Measurements from ENCODE around the gene LRP1B.
"Not testable (repeated sequence)": the region's sequence is repeated elsewhere in the genome, so short reads cannot be mapped to it uniquely, and the experiment has no call there.

Gene LRP1B

DNA sequence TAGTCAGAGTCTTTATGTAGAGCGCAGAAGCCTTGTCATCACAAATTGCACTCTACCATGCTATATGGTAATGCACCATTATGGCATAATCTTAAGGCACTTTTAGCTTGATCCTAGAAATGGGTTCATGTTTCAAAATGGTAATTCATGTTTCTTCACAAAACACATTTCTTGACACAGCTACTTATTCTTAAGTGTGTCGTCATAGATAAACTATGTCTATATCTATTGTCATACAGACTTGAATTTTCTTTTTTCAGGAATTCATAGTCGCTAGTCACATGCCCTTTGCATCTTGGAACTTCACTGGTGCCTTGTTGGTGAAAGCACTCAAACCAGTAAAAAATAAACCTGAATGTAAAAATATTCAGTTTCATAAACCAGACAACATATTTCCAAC, 1578.2 kb downstream of the LRP1B start:
- no peak for DNase-seq (ENCODE audit: low read depth in 2 of 2)

DNA sequence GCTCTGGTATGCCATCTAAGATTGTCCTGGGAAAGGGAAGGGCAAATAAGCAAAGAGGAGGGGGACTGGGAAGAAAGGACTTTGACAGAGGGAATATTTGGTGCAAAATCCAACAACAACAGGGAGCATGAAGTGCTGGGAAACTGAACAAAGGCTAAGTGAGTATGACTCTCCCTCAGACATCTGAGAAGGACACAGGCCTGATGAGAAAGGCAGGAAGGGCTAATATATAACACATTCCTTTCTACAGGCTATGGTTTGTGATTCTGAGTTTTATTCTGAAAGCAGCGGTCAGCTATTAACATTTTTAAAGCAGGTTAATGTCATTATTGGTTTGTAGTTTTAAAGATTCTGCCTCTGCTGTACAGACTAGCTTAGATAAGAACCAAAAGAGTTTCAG, 1579.5 kb downstream of the LRP1B start:
- DNase-seq (ENCODE audit: low read depth in 2 of 2) = no peak

DNA sequence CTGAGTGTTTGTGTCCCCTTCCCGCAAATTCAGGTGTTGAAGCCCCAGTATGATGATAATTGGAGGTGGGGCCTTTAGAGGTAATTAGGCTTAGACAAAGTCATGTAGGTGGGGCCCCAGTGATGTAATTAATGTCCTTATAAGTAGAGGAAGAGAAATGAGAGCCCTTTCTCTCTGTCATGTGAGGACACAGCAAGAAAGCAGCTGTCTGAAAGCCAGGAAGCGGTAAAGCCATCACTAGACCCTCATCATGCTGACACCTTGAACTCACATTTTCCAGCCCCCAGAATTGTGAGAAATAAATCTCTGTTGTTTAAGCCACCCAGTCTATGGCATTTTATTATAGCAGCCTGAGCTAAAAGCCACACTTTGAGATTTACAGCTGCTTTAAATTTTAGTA, 1580.0 kb downstream of the LRP1B start:
- DNase-seq (ENCODE audit: low read depth in 2 of 2) = no peak

DNA sequence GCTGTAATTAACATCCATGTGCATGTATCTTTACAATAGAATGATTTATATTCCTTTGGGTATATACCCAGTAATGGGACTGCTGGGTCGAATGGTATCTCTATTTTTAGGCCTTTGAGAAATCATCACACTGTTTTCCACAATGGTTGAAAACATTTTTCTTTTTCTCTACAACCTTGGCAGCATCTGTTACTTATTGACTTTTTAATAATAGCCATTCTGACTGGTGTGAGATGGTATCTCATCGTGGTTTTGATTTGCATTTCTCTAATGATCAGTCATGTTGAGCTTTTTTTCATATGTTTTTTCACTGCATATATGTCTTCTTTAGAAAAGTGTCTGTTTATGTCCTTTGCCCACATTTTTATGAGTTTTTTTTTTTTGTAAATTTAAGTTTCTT, 1586.0 kb downstream of the LRP1B start:
- not testable (repeated sequence) for DNase-seq (ENCODE audit: low read depth in 2 of 2)

DNA sequence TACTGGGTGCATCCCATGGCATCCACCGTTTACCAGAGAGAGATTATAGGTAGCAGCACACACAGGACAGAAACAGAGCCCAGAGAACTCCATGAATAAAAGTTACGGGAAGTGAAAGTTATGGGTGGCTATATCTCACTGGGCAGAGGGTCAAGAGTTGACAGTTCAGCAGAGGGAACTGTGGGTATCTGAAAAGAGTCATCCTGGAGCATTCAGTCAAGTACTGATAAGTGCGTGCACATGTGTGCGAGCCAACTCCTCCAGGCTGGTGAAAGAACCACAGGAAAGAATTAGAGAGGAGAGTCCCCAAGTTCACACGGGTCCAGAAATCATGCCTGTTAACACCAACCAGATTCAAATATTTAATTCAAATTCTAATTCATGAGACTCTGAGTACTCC, 1588.2 kb downstream of the LRP1B start:
- DNase-seq (ENCODE audit: low read depth in 2 of 2) = no peak

DNA sequence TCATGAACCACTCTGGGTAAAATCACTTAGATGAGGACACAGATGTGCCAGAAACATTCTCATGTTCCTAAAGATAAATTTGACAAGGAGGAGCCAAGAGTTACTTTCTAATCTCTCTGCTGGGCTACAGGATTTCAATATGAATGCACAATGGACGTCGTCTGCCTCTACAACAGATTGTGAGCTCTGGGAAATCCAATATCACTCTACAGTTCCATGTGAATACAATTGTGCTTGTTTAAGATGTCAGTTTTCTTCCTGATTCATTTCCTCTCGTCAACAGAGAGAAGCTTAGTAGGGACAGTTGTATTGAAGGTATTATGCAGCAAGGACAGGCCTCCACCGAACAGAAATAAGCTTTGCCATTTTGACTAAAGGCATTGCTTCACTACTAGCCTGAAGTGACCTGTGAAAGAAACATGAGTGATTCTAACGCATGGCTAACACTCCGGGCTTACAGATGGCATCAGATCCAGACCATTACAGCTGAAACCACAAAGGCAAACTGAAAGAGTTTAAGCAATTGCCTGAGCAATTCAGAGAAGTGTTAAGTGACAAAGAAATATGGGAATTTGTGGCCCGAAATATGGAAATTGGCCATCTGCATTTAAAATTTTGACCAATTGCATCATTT, 1591.5 kb downstream of the LRP1B start:
- DNase-seq (ENCODE audit: low read depth in 2 of 2) = no peak

DNA sequence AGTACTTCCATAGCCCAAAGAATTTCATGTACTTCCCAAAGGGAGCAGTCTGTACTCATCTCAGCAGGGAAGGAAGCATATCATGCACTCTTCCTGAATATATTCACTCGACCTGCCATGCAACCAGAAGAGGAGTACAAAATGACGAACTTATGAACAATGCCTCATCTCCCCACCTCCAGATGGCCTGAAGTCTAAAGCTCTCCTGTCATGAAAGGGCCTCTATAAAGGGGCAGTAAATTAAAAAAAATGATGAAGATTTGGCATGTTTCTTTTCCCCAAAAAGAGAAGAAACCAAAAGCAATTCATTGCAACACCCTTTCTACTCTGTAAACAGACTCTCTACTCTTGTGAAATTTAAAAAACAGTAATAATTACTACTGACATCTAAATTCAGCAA, 1601.1 kb downstream of the LRP1B start:
- DNase-seq (ENCODE audit: low read depth in 2 of 2) = no peak

DNA sequence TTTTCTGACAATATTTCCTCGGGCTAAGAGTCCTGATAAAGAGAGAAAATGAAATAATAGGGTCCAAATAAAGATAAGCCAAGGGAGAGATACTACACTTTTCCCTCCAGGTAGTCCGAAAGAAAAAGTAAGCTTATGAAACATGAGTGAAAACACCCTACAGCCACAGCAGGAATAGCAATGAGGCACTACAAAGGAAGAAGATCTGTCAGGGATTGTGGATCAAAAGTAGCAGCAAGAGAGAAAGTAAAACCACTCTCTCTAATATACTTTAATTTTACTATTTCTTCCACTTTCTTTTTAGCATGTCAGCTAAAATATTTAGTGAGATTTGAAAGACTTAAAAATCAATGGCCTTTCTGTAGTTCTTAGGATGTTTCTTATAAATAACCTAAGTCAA, 1601.8 kb downstream of the LRP1B start:
- DNase-seq (ENCODE audit: low read depth in 2 of 2) = no peak

DNA sequence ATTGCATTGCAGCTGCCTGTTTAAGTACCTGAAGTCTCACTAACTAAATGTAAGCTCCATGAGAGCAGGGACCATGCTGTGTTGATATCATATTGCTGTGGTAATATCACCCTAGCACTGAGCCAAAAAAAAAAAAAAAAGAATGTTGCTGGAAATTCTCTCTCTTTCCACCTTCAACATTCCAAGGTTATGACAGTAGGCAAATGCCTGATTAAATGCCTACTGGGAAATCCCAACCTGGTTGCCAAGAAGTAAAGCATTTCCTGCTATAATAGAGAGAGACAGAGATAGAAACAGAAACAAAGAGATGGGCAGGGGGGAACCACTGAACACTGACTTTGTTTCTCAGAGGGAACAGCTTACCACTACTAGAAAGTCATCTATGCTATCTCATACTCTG, 1604.2 kb downstream of the LRP1B start:
- DNase-seq (ENCODE audit: low read depth in 2 of 2) = no peak

DNA sequence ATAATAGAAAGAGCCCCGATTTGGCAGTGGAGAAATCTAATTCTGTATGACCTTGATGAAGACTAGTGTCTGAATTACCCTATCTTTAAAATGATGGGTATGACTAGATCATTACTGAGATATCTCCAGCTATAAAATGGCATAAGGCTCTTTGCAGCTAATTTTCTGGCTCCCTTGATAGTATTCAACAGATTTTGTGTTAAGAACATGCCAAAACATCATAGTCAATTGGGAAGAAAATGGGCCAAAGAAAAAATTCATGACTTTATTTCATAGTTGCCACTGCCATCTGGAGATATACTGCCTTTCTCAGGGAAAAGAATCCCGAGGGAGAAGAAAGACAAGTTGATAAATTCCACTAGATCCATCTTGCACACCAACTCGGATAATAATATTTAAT, 1618.7 kb downstream of the LRP1B start:
- DNase-seq (ENCODE audit: low read depth in 2 of 2) = no peak

DNA sequence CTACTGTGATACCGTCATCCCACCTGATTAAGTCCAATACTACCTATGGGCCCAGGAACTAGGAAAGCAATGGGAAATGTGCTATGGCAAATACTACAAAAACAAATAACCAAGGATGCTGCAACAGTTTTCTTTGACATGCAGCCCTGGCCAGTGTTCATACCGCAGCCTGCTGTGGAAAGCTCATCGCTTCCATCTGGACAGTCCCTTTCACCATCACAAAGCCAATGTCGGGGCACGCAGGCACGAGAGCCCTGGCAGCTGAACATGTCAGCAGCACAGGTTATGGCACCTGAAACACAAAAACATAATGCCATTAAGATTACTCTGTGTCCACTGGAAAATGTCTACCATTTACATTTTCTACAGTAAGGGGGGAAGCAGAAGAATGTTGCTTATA, 1621.1 kb downstream of the LRP1B start:
- no peak for DNase-seq (ENCODE audit: low read depth in 2 of 2)

DNA sequence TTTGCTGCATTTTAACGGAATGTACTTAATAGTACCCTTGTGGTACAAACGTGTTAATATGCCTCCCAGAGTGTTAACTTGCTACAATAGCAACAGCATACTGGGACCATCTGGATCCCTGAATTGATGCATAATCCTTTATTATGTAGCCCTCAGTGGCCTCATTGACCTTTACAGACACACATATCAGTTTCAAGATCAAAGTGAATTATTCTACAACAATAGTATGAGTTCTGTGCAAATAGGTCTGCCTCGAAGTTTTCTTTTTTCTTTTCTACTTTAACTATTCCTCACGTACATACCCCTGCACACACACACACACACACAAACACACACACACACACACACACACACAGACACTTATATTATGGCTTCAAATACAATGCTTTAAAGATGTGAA, 1622.1 kb downstream of the LRP1B start:
- DNase-seq (ENCODE audit: low read depth in 2 of 2) = no peak

DNA sequence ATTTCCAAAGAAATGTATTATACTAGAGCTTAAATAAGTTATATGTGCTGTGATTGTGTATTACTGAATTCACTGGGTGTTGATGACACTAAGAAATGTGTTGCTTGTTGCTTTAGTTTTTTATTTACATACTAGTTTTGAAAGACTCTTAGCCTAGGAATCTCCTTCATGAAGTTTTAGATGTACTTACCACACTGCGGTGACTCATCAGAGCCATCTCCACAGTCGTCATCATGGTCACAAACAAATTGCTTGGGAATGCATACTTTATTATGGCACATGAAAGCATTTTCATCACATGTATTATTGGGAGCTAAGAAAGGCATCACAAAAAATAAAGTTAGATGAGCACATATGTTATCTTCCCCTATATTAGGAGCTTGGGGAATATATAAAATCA, 1624.2 kb downstream of the LRP1B start:
- no peak for DNase-seq (ENCODE audit: low read depth in 2 of 2)

DNA sequence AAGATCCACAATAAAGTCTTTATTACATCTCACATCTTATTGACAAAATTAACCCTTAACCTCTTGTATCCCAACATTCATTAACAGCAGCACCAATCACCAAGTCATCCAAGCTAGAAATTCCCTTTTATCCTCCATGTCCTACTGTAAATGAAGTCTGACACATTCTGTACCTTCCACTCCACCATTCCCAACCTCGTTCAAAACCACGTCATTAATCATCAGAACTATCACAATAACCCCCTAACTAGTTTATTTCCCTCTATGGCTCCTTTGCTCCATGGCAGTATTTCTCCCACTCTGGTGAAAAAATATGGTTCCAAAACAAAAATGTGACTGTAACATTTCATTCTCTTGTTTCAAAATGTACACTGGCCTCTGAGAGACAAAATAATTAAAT, 1626.2 kb downstream of the LRP1B start:
- no peak for DNase-seq (ENCODE audit: low read depth in 2 of 2)

DNA sequence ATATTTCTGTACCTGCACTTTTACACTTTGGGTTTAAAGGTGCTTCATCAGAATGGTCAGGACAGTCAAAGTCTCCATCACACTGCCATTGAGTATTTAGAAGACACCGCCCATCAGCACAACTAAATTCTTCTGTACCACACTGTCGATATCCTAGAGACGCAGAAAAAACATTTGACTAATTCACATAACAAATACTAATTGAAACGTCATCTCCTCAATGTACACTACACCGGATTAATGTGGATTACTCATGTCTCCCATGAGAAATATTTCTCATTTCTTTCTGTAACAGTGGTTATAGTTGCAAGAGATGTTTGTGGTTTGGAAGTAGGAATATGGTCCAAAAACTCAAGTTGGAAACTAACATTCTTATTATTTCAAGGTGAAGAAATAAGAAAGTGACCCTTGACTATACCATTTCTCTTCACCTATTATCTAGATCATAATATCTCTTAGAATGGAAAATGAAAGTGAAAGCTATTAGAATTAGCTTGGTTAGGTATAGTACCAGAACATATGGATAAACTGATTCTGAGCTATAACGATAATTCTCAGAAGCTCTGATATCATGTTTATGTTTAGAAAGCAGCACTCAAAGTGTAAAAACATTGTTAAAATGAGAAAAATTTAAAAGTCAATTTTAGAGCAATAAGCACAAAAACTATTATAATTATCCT, 1627.7 kb downstream of the LRP1B start:
- DNase-seq (ENCODE audit: low read depth in 2 of 2) = no peak

DNA sequence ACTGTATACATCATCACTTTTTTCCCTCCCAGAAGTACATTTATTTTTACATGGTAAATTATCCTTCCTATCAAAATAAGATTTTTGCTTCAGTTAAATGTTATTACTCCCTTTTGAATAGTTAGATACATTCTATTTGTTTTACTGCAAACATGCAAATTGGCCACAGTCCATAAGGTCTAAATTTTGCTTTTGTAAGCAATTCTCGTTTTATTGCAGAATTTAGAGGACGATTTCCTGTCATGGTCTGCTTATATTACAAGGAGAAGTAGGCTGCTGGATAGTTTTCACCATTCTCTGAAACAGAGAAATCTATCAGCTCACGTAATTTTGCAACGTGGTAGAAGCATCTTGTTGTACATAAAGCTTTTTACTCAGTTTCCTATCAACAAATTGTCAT, 1632.5 kb downstream of the LRP1B start:
- DNase-seq (ENCODE audit: low read depth in 2 of 2) = no peak

DNA sequence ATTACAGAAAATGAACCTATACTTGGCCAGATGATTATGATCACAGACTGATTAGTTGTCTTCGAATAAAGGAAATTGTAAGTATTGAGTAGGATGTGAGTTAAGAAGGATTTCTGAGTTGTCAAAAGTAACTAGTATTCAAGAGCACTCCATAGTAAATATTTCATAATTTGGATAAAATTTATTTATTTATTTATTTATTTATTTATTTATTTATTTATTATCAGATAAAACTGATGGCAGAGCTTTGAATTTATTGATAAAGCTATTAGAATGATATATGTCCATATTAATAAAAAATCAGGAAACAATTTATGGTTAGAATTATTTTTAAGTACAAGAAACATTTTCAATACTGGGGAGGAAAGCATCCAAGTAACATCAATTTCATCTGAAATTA, 1634.1 kb downstream of the LRP1B start:
- no peak for DNase-seq (ENCODE audit: low read depth in 2 of 2)

DNA sequence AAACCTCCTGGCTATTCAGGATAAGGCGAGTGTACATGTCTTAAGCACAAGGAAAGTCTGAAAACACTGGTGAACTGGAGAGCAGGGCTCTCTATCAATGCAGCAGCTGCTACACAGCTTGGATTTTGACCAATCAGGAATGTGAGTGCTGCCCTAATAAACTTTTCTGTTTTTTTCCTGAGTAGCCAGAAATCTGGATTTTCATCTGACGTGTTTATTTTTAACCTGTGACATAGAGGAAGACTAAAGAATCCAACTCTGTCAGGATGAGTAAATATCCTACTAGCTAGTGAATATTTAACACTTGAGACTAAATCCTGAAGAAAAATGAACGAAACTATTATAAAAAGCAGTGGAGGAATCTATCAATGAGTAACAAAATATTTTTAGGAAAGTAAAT, 1638.9 kb downstream of the LRP1B start:
- DNase-seq (ENCODE audit: low read depth in 2 of 2) = no peak

DNA sequence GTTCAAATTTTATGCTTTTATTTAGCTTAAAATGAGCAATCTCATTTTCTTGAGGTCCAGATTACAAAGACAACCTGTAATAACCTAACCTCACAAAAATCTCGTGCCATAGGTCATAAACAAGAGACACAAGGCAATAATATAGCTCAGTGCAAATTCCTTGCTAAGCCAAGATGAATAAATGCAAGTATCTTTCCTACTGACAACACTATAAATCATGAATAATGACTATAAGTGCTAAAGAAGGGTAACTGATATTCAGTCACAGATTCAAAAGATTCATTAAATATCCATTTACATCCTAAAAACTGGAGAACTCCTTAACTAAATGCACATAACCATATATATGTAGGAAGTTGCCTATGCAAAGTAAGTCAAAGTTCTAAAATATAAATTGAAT, 1641.6 kb downstream of the LRP1B start:
- no peak for DNase-seq (ENCODE audit: low read depth in 2 of 2)

DNA sequence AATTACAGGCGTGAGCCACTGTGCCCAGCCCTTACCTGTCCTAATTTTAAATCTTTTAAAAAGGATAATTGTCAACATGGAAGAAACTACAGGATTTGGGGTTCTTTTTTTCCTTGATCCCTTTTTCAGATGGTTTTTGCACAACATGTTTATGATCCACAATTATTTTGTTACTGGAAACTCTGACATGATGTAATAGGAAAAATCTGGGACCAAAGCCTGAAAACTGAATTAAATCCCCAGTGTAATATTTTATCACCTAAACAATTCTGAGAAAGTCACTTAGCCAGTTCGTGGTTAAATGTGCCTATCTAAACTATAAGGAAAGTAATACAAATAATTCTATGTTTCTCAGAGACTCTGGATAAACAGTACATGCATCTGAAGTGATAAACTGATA, 1649.7 kb downstream of the LRP1B start:
- DNase-seq (ENCODE audit: low read depth in 2 of 2) = no peak

DNA sequence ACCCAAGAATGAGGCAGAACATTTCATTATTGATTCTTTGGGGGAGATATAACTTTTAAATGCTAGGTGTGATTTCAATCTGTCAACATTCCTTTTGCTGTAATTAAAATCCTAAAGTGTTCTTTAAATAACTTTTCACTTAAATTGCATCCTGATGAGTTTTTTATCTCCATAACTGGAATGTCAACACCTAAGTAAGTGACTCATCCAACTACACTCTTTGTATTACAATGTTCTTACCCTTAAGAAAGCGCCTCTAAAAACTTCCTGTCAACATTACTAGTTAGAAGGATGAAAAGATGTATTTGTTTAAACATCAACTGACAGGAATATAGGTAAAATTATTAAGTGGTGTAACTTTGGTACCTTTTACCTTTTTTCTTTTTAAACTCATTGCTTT, 1657.0 kb downstream of the LRP1B start:
- no peak for DNase-seq (ENCODE audit: low read depth in 2 of 2)

DNA sequence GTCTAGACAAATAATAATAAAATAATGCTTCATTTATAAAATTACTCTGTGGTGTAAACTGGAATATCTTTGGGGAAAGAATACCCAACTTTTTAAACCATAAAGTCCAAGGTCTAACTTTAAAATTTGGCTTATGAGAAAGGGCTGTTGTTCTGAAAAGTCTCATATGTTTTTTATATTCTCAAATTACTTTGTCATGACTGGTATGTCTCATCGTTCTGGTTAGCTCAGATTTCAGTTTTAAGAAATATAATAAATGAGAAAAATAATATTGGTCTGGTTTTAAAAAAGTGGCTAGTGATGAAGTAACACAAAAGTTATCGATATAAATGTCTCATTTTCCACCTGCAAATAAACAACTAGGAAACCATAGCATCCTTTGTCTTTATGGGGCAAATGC, 1658.1 kb downstream of the LRP1B start:
- no peak for DNase-seq (ENCODE audit: low read depth in 2 of 2)

DNA sequence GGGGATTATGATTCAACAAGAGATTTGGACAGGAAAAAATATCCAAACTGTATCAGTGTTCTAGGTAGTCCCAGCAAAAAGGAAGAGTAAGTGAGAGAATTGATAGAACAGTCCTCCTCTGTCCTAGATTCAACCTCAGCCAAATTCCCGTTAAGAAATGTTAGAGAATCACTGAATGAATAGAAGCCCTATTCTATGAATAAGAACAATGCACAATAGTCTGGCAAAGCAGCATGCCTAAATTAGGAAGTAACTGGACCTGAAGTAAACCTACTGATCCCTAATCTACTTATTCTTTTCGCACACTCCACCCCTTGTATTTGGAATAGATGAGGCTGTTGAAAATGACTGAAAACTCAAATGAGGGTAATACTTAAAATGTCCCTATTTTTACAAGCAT, 1665.5 kb downstream of the LRP1B start:
- DNase-seq (ENCODE audit: low read depth in 2 of 2) = no peak

DNA sequence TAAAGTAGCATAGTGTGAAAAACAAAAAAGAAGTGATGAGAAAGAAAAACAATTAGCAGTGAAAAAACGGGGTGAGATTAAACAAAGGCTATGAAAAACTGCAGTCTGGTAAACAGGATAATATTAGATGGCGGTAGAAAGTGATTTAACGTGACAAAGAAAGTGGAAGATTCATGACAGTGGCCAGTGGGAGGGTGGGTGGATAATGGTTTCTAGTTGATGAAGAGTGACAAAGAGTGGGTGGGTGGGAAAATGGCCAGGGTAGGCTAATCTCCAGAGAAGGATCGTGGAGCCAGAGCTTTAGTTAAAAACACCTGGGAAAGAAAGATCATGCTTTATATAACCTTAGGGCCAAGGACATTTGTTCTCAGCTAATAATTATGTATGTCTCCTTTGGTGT, 1667.8 kb downstream of the LRP1B start:
- DNase-seq (ENCODE audit: low read depth in 2 of 2) = no peak

All from activated CD8-positive, alpha-beta memory T cell treated with anti-CD3 and anti-CD28 coated beads for 4 hours (primary cell).